ENCODE measurements around the gene TIE1.

The TIE1 gene

DNA sequence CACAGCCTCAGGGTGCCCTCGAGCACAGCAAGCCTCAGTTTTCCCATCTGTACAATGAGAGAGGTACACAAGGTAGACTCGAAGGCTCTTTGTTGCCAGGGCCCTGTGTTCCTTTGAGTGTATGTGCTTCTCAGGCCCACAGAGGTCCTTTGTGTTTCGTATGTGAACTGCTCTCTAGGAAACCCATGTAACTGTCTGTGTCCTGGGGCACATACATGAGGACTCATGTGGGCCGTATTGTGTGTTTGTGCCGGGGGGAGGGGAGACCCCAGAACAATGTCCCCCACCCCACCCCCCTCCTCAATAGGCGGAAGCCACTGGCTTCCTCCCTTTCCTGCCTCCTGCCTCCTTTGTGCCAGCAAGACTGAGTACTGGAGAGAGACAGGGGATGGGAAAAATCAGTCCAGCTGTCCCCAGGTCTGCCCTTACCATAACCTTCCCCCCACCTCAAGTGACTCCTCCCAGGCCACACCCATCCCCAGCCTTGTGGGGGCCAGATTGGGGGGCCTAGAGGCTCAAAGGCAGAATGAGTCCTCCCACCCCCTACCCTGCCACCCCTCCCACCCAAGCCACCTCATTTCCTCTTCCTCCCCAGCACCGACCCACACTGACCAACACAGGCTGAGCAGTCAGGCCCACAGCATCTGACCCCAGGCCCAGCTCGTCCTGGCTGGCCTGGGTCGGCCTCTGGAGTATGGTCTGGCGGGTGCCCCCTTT is at the start of gene TIE1:
TSS of gene TIE1 (plus strand) at position 605 of the 717 bp plus-strand sequence. CDS start at position 695, 90 bp downstream.
- no peak for DNase-seq (ENCODE audit: low read depth in 2 of 2, low spot score in 1 of 2)

- DNase-seq (ENCODE audit: low read depth in 2 of 2, low spot score in 1 of 2): no peak
These were observed 49.8 kb upstream of the TIE1 start for GRCh38 chr1:43251024-43251423.

GRCh38 chr1:43252225-43252624 is 48.6 kb upstream of the TIE1 start:
- no peak for DNase-seq (ENCODE audit: low read depth in 2 of 2, low spot score in 1 of 2)

GRCh38 chr1:43253173-43253572 is 47.6 kb upstream of the TIE1 start:
- no peak for DNase-seq (ENCODE audit: low read depth in 2 of 2, low spot score in 1 of 2)

DNA sequence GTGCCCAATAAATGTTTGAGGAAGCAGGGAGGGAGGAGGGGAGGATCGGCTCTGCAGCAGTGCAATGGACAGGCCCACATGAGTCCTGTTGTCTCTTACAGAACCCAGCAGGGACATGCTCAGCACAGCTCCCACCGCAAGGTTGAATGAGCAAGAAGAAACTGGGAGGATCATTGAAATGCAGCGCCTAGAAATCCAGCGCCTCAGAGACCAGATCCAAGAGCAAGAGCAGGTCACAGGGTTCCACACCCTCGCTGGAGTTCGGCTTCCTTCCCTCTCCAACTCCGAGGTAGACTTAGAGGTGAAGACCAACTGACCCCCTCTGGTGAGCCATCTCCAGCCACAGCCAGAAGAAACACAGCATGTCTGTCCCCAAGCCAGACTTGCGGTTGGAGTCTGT is 46.9 kb upstream of the TIE1 start:
- no peak for DNase-seq (ENCODE audit: low read depth in 2 of 2, low spot score in 1 of 2)

- DNase-seq (ENCODE audit: low read depth in 2 of 2, low spot score in 1 of 2): no peak
These were observed 45.2 kb upstream of the TIE1 start for GRCh38 chr1:43255438-43256210.

GRCh38 chr1:43256675-43257570 is 43.9 kb upstream of the TIE1 start:
- no peak for DNase-seq (ENCODE audit: low read depth in 2 of 2, low spot score in 1 of 2)

GRCh38 chr1:43258370-43258769 is 42.4 kb upstream of the TIE1 start:
- no peak for DNase-seq (ENCODE audit: low read depth in 2 of 2, low spot score in 1 of 2)

- no peak for DNase-seq (ENCODE audit: low read depth in 2 of 2, low spot score in 1 of 2)
These were observed 35.4 kb upstream of the TIE1 start for GRCh38 chr1:43265431-43265830.

DNA sequence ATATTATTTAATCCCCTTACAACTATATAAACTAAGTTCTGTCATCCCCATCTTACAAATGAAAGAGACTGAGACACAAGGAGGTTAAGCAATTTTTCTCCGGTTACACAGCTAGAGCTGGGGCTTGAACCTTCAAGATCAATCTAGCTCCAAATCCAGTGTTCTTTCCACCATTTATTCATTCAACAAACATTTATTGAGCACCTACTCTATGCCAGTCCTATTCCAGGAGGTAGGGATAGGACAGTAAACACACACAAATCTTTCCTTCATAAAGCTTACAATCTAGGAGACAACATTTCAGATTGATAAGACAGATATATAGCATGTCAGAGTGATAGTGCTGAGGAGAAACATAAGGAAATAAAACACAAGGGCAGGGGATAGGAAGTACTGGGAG is 33.9 kb upstream of the TIE1 start:
- no peak for DNase-seq (ENCODE audit: low read depth in 2 of 2, low spot score in 1 of 2)

GRCh38 chr1:43267291-43267805 is 33.4 kb upstream of the TIE1 start:
- no peak for DNase-seq (ENCODE audit: low read depth in 2 of 2, low spot score in 1 of 2)

- no peak for DNase-seq (ENCODE audit: low read depth in 2 of 2, low spot score in 1 of 2)
These were observed 32.9 kb upstream of the TIE1 start for GRCh38 chr1:43267818-43268425.

DNA sequence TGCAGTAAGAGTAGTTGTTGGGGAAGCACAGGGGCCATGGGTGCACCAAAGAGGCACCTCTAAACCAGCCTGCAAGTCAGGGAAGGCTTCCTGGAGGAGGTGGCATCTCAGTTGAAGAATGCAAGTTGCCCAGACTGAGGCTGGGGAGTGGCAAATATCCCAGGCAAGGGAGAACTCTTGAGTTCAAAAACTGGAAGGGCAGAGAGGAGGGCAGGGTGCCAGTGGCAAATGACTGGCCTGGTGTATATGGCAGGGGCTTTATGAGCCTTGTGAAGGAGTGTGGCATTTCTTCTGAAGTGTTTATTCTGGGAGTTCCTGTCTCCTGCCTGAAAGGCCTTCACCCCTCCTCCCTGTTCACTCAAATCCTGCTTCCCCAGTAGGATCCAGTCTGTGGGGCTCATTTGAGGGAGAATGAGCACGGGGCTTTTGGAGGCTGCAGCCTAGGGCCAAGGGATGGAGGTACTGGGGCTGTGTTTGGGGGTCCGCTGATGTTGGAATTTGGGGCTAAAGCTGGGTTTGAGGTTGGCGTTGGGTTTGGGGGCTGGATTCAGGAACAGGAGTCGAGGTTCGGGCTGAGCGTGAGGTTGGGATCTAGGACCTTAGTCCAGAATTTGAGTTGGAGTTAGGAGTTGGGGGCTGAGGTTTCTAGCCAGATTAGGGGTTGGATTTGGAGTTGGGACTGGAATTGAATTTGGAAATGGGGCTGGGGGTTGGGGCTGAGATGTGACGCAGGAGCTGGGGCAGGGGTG is 31.0 kb upstream of the TIE1 start, which contains the start of gene TMEM125:
TSS of gene TMEM125 (plus strand) at position 357 of the 749 bp plus-strand sequence. CDS start 2,740 bp downstream, outside the sequence.
- no peak for DNase-seq (ENCODE audit: low read depth in 2 of 2, low spot score in 1 of 2)

GRCh38 chr1:43270421-43271095 is 30.2 kb upstream of the TIE1 start:
- no peak for DNase-seq (ENCODE audit: low read depth in 2 of 2, low spot score in 1 of 2)

DNA sequence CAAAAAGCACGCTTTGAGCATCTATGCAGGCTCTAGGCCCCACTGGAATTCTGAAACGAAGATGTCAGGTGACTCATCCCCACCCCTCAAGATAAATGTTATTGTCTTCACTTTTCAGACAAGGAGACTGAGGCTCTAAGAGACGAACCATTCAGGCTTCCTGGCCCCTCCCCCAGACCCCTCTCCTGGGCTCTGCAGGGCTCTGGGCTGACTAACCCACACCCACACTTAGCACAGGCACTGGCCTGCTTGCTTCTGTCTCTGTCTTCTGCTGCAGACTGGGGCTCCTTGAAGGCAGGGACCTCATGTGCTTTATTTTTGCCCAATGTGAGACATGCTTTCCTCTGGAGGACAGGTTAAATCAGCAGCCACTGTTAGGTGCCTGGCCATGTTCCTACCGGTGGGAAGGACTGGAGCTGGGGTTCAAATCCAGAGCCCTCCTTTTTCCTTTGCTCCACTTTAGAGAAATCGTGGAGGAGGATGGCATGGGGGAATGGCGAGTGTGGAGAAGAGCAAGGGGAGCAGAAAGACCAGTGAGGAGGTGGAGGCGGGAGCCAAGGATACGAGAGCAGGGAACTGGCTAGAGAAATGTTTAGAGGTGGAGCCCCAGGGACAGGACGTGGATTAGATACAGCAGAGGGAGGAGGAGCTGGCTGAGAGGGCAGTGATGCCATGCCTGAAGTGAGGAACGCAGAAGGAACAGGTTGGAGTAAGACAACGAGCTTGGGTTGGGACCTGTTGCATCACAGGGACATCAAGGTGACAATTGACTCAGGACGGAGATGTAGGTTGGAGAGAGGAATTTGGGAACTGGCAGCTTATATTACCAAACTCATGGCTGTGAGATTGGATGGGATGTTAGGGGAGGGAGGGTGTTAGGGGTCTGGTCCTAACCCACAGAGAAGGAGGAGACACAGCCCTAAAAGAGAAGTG is 29.3 kb upstream of the TIE1 start:
- no peak for DNase-seq (ENCODE audit: low read depth in 2 of 2, low spot score in 1 of 2)

DNA sequence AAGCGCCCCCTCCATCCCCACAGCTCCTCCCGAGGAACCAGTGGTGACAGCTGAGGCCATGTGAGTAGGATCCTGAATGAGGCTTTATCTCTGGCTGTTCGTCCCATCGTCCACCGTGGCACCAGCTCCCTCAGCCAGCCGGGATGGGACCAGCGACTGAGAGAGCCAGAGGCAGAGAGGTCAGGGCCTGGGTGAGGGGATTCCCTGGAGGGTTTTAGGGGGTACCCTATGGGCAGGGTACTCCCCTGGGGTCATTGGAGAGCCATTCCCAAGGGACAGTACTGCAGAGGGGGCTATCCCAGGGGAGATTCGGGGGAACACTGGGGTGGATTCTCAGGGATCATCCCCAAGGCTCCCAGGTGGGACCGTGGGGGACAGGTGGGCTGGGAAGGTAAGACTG is 28.6 kb upstream of the TIE1 start:
- DNase-seq (ENCODE audit: low read depth in 2 of 2, low spot score in 1 of 2): no peak

DNA sequence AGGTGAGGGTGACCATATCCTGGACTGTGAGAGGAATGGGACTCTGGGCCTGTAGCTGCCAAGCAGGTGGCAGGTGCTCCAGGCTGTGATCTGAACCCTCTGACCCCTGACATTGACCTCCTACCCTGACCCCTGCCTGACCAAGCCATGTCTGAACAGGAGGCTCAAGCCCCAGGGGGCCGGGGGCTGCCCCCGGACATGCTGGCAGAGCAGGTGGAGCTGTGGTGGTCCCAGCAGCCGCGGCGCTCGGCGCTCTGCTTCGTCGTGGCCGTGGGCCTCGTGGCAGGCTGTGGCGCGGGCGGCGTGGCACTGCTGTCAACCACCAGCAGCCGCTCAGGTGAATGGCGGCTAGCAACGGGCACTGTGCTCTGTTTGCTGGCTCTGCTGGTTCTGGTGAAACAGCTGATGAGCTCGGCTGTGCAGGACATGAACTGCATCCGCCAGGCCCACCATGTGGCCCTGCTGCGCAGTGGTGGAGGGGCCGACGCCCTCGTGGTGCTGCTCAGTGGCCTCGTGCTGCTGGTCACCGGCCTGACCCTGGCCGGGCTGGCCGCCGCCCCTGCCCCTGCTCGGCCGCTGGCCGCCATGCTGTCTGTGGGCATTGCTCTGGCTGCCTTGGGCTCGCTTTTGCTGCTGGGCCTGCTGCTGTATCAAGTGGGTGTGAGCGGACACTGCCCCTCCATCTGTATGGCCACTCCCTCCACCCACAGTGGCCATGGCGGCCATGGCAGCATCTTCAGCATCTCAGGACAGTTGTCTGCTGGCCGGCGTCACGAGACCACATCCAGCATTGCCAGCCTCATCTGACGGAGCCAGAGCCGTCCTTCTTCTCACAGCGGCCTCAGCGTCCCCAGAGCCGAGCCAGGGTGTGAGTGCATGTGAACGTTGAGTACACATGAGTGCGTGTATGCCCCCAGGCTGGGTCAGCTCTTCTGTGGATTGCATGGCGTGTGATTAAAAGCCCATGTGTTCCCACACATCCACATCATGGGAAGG is 27.9 kb upstream of the TIE1 start:
- DNase-seq (ENCODE audit: low read depth in 2 of 2, low spot score in 1 of 2): no peak

Measured in stimulated activated CD8-positive, alpha-beta memory T cell treated with anti-CD3 and anti-CD28 coated beads, Interleukin-4, amount 100 ng/mL, for 1 hour (primary cell).